Measurements from ENCODE around the gene SYK.

- TF ChIP-seq CTCF (IDR thresholded peaks at IDR 0.05) (no peak), POLR2A (IDR thresholded peaks at IDR 0.05) (no peak), POLR2AphosphoS5 (IDR thresholded peaks at IDR 0.05; ENCODE audit: insufficient read depth in 1 of 2, low read depth in 1 of 2) (no peak)
These were observed 40.7 kb downstream of the SYK start for GRCh38 chr9:90842176-90842777.

Measured in vagina (tissue), 2 donors.